ENCODE data around the gene GLI1.
A peak's percentile ranks its signal among the peaks of the same experiment; 100 is the strongest.

GLI1 gene

GRCh38 chr12:57472391-57472790 is 12.8 kb downstream of the GLI1 start:
- TF ChIP-seq MAX (IDR thresholded peaks at IDR 0.05) = no peak
- TF ChIP-seq REST (IDR thresholded peaks at IDR 0.05; ENCODE audit: low read depth) = no peak
- TF ChIP-seq TCF12 (IDR thresholded peaks at IDR 0.05; ENCODE audit: low read depth) = no peak
- TF ChIP-seq USF1 (IDR thresholded peaks at IDR 0.05) = no peak
- no peak for TF ChIP-seq RAD21 (IDR thresholded peaks at IDR 0.05; ENCODE audit: low read depth)
- no peak for TF ChIP-seq NFIC (IDR thresholded peaks at IDR 0.05)
- TF ChIP-seq EP300 (IDR thresholded peaks at IDR 0.05; ENCODE audit: borderline replicate concordance) = no peak
- TF ChIP-seq ZBTB7A (IDR thresholded peaks at IDR 0.05; ENCODE audit: low read depth) = no peak
- TF ChIP-seq CEBPB (IDR thresholded peaks at IDR 0.05) = no peak
- TF ChIP-seq FOXM1 (IDR thresholded peaks at IDR 0.05; ENCODE audit: borderline replicate concordance, low read depth) = no peak
- no peak for TF ChIP-seq YY1 (IDR thresholded peaks at IDR 0.05; ENCODE audit: low read depth)
- TF ChIP-seq TAF1 (IDR thresholded peaks at IDR 0.05; ENCODE audit: low read depth) = no peak
- TF ChIP-seq CREB1 (IDR thresholded peaks at IDR 0.05; ENCODE audit: low read depth) = no peak
- no peak for TF ChIP-seq TEAD4 (IDR thresholded peaks at IDR 0.05)
- TF ChIP-seq EGR1 (IDR thresholded peaks at IDR 0.05) = no peak

DNA sequence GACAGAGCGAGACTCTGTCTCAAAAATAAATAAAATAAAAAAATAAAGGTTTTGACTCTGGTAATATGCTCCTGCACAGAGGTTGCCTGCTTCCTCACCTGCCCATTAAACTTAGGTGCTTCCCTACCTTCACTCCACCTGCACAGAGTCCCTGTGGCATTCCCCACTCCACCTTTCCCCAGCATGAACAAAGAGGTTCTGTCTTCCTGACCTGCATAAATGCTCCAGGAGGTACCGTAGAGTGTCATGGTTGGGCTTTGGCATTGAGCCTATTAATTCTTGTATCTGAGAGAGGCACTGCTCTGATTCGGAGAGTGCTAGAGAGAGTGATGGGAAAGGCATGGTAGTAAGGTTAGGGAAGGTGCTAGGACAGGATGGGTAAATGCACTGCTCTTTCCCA is 13.8 kb downstream of the GLI1 start:
- TF ChIP-seq TCF12 (IDR thresholded peaks at IDR 0.05; ENCODE audit: low read depth) = no peak
- TF ChIP-seq TEAD4 (IDR thresholded peaks at IDR 0.05) = no peak
- no peak for TF ChIP-seq ZBTB7A (IDR thresholded peaks at IDR 0.05; ENCODE audit: low read depth)
- no peak for TF ChIP-seq EP300 (IDR thresholded peaks at IDR 0.05; ENCODE audit: borderline replicate concordance)
- no peak for TF ChIP-seq MAX (IDR thresholded peaks at IDR 0.05)
- no peak for TF ChIP-seq CEBPB (IDR thresholded peaks at IDR 0.05)
- TF ChIP-seq EGR1 (IDR thresholded peaks at IDR 0.05) = no peak
- no peak for TF ChIP-seq REST (IDR thresholded peaks at IDR 0.05; ENCODE audit: low read depth)
- no peak for TF ChIP-seq NFIC (IDR thresholded peaks at IDR 0.05)
- TF ChIP-seq USF1 (IDR thresholded peaks at IDR 0.05) = no peak
- no peak for TF ChIP-seq YY1 (IDR thresholded peaks at IDR 0.05; ENCODE audit: low read depth)
- TF ChIP-seq FOXM1 (IDR thresholded peaks at IDR 0.05; ENCODE audit: borderline replicate concordance, low read depth) = no peak
- no peak for TF ChIP-seq RAD21 (IDR thresholded peaks at IDR 0.05; ENCODE audit: low read depth)
- no peak for TF ChIP-seq CREB1 (IDR thresholded peaks at IDR 0.05; ENCODE audit: low read depth)
- no peak for TF ChIP-seq TAF1 (IDR thresholded peaks at IDR 0.05; ENCODE audit: low read depth)

GRCh38 chr12:57473886-57474285 is 14.3 kb downstream of the GLI1 start:
- TF ChIP-seq EP300 (IDR thresholded peaks at IDR 0.05; ENCODE audit: borderline replicate concordance) (no peak), CREB1 (IDR thresholded peaks at IDR 0.05; ENCODE audit: low read depth) (no peak), EGR1 (IDR thresholded peaks at IDR 0.05) (no peak), CEBPB (IDR thresholded peaks at IDR 0.05) (no peak), MAX (IDR thresholded peaks at IDR 0.05) (no peak), TAF1 (IDR thresholded peaks at IDR 0.05; ENCODE audit: low read depth) (no peak), FOXM1 (IDR thresholded peaks at IDR 0.05; ENCODE audit: borderline replicate concordance, low read depth) (no peak), ZBTB7A (IDR thresholded peaks at IDR 0.05; ENCODE audit: low read depth) (no peak), NFIC (IDR thresholded peaks at IDR 0.05) (no peak), TEAD4 (IDR thresholded peaks at IDR 0.05) (no peak), YY1 (IDR thresholded peaks at IDR 0.05; ENCODE audit: low read depth) (no peak), REST (IDR thresholded peaks at IDR 0.05; ENCODE audit: low read depth) (no peak)

- TF ChIP-seq FOXM1 (IDR thresholded peaks at IDR 0.05; ENCODE audit: borderline replicate concordance, low read depth) = no peak
- no peak for TF ChIP-seq USF1 (IDR thresholded peaks at IDR 0.05)
- TF ChIP-seq TEAD4 (IDR thresholded peaks at IDR 0.05) = no peak
- no peak for TF ChIP-seq MAX (IDR thresholded peaks at IDR 0.05)
- no peak for TF ChIP-seq ZBTB7A (IDR thresholded peaks at IDR 0.05; ENCODE audit: low read depth)
- TF ChIP-seq NFIC (IDR thresholded peaks at IDR 0.05) = peak; percentile 48; the same call in 1 of the 2 replicates
- TF ChIP-seq TCF12 (IDR thresholded peaks at IDR 0.05; ENCODE audit: low read depth) = no peak
- TF ChIP-seq RAD21 (IDR thresholded peaks at IDR 0.05; ENCODE audit: low read depth) = no peak
These were observed 14.8 kb downstream of the GLI1 start for GRCh38 chr12:57474430-57474829.
